Measurements from ENCODE around the gene TXNRD1. TPM values are rescaled to one million over a fixed set of nuclear protein-coding genes. Genes with fewer than 3 reads are reported as not detected.

TXNRD1 gene
- total RNA-seq, 2 experiments from 2014 or later, result 82.7 to 82.8 TPM

DNA sequence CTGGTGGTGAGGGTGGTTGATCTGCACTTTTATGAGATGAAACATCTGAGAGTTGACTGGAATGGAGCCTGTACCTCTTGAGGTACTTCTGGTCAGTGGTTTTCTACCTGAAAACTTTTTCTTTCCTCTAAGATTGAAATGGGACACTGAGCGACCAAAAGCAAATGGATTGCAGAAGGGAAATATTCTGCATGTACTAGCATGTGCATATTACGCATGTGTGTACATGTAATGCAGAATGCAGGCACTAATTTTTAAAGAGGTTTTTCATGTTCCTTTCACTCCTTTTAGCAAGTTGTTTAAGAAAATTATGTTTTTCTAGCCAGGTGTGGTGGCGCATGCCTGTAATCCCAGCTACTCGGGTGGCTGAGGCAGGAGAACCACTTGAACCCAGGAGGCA lies 59.2 kb downstream of the TXNRD1 start:
- ChIA-PET CTCF (no interaction called here), POLR2A (no interaction called here)
- intact Hi-C loops (cut with micrococcal nuclease), result no loop called here
- Mint-ChIP-seq H3K36me3 (no peaks in the 10 kb centered on the region), H3K4me3 (no peak overlapping the region), H3K9me3 (no peaks in the 10 kb centered on the region), H3K27ac (no peak overlapping the region), H3K4me1 (ENCODE audit: low read depth) (peaks cover 7% of the 10 kb centered on the region), H3K27me3 (no peaks in the 10 kb centered on the region)
- DNase-seq, result no peak

DNA sequence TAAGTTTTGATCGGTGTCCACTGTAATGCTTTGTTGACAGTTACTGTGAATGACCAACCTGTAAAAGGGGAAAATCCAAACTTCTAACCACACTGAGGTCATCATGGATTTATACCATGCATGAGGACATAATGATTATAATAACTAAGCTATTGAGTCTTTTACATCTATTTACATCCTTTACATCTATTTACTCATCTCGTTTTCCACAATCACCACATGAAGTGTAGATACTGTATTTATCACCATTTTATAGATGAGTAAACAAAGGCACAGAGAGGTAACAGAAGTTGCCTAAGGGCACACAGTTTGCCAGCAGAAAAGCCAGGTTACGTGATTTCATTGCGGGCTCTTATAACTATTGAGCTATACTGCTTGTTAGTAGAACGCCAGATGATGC lies 60.1 kb downstream of the TXNRD1 start:
- Mint-ChIP-seq H3K4me3 (no peak overlapping the region), H3K27me3 (peaks cover 3% of the 10 kb centered on the region), H3K27ac (no peak overlapping the region), H3K9me3 (no peaks in the 10 kb centered on the region), H3K36me3 (no peaks in the 10 kb centered on the region), H3K4me1 (ENCODE audit: low read depth) (peaks cover 7% of the 10 kb centered on the region)
- ChIA-PET POLR2A (interaction anchor here (1.0 kb wide), 1 partner anchor 11 kb away, joined by 4 read pairs; no protein-coding TSS in a partner anchor), CTCF (interaction anchor here (1.2 to 1.7 kb wide), 3 partner anchors 9 to 11 kb away, joined by 3 to 5 read pairs (median 4); no protein-coding TSS in a partner anchor)
- no peak for DNase-seq
- intact Hi-C loops (cut with micrococcal nuclease), result no loop called here

DNA sequence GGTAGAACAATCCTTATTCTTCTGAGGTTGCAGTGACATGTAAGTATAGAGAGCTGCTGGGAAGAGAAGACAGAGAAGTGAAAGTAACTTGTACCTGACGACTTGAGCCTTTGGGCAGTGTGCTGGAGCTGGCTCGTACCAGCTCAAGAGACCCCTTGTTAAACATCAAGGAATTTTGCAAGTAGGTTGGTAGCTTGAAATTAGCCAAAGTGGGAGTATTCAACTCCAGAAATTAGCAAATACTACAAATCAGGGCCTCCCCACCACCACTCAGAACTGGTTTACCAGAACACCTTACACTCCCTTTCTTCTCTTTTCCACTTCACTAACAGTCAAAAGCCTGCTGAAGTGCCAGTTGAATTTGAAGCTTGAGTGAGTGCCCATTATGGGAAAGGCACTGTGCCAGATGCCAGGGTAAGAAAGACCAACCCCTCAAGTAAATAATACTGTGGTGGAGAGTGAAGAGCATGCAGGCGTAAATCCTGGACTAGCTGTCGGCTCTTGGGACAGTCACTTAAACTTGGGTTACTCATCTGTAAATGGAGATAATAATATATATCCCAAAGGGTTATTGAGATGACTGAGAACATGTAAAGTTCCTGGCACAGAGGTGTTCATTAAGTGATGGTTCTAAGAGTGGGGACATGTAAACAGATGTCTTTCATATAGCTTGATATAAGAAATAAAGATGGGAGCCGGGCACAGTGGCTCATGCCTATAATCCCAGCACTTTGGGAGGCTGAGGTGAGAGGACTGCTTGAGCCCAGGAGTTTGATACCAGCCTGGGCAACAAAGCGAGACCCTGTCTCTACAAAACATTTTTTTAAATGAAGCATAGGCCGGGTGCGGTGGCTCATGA lies 60.9 kb downstream of the TXNRD1 start:
- DNase-seq, result no peak
- ChIA-PET CTCF (interaction anchor here (0.9 to 1.7 kb wide), 5 partner anchors 8 to 23 kb away, joined by 3 to 5 read pairs (median 3); no protein-coding TSS in a partner anchor), POLR2A (interaction anchor here (0.7 to 1.0 kb wide), 2 partner anchors 10 kb away, joined by 3 to 4 read pairs; no protein-coding TSS in a partner anchor)
- Mint-ChIP-seq H3K9me3 (no peaks in the 10 kb centered on the region), H3K4me3 (peak overlapping the region; percentile 45), H3K4me1 (ENCODE audit: low read depth) (peaks cover 9% of the 10 kb centered on the region), H3K27me3 (peaks cover 6% of the 10 kb centered on the region), H3K36me3 (no peaks in the 10 kb centered on the region), H3K27ac (no peak overlapping the region)
- intact Hi-C loops (cut with micrococcal nuclease), result no loop called here

DNA sequence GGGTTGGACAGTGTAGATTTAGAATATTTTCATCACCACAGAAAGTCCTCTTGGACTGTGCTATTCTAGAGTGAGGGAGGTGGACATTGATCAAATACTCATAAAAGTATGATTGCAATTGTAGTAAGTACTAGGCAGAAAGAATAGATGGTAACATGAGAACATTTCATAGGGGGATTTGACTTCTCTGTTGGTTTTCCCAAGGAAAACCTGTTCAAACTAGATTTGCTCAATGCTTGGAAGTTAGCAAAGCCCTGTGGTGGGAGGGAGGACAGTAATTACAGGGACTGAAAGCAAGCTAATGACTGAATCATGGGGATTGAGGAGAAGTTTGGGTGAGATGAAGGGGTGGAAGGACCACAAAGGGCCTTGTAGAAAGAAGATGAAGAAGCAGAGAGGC lies 63.6 kb downstream of the TXNRD1 start:
- H3K4me3 Mint-ChIP-seq, result no peak overlapping the region
- peaks cover 9% of the 10 kb centered on the region for H3K4me1 Mint-ChIP-seq (ENCODE audit: low read depth)
- H3K36me3 Mint-ChIP-seq, result no peaks in the 10 kb centered on the region
- CTCF ChIA-PET, result interaction anchor here (0.6 kb wide), 1 partner anchor 24 kb away, joined by 4 read pairs; no protein-coding TSS in a partner anchor
- POLR2A ChIA-PET, result no interaction called here
- no peak overlapping the region for H3K27ac Mint-ChIP-seq
- intact Hi-C loops (cut with micrococcal nuclease), result no loop called here
- no peak for DNase-seq
- H3K27me3 Mint-ChIP-seq, result peaks cover 6% of the 10 kb centered on the region
- no peaks in the 10 kb centered on the region for H3K9me3 Mint-ChIP-seq

DNA sequence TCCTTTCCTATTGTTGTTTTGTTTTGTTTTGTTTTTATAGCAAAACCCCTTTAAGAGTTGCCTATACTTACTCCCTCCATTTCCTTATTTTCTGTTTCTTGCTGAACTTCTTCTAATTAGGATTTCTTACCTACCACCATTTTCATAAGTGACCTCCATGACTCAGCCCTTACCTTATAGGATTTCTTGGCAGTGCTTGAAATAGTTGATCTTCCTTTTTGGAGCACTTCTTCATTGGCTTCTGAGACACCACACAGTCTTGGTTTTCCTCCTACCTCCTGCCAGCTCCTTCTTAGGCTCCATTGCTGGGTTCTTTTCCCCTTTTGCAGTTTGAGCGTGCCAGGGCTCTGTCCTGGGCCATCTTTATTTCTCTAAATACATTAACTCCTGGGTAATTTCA lies 64.5 kb downstream of the TXNRD1 start:
- Mint-ChIP-seq H3K27ac (no peak overlapping the region), H3K4me3 (no peak overlapping the region), H3K36me3 (no peaks in the 10 kb centered on the region), H3K4me1 (ENCODE audit: low read depth) (peaks cover 11% of the 10 kb centered on the region), H3K27me3 (peaks cover 6% of the 10 kb centered on the region), H3K9me3 (no peaks in the 10 kb centered on the region)
- DNase-seq, result no peak
- intact Hi-C loops (cut with micrococcal nuclease), result no loop called here
- ChIA-PET CTCF (interaction anchor here (0.6 kb wide), 1 partner anchor 23 kb away, joined by 4 read pairs; no protein-coding TSS in a partner anchor), POLR2A (no interaction called here)

DNA sequence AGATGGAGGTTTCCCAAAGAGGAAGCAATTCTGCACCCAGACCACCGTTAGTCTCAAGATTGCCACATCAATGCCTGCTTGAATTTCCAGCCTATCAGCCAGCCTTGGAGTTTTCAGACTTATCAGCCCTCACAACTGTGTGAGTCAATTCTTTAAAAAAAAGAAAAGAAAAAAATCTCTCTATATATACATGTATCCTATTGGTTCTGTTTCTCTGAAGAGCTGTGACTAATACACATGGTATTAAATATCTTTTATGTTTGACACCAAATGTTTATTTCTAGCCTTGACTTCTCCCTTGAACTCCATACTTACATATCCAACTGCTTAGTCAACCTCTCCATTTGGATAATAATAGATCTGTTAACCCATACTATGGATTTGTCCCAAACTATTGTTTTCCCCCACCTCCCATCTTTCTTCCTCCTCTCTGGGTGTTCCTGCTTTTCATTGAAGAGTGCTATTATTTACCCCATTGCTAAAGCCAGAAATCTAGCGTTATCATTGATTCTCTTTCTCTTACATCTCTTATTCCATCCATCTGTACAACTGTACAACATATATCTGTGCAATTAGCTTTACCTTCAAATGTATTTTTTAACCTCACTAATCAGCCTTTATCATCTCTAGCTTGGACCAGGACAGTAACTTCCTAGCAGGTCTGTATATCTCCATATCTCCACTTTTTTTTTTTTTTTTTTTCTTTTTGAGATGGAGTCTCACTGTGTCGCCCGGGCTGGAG lies 65.3 kb downstream of the TXNRD1 start:
- CTCF ChIA-PET, result no interaction called here

DNA sequence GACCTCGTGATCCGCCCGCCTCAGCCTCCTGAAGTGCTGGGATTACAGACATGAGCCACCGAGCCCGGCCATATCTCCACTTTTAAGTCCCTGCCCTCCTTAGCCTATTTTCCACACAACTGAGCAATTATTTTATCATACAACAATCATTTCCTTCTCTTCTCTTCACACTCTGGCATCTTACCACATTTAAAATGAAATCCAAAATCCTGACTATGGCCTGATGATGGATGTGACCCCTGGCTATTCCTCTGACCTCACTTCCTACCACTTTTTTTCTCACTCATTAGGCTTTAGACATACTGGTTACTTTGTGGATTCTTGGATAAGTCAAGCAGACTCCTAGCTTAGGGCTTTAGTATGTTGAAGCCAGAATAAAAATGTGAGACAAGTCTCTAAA lies 66.1 kb downstream of the TXNRD1 start:
- H3K9me3 Mint-ChIP-seq, result no peaks in the 10 kb centered on the region
- POLR2A ChIA-PET, result no interaction called here
- no peaks in the 10 kb centered on the region for H3K36me3 Mint-ChIP-seq
- CTCF ChIA-PET, result no interaction called here
- H3K4me3 Mint-ChIP-seq, result no peak overlapping the region
- peaks cover 17% of the 10 kb centered on the region for H3K4me1 Mint-ChIP-seq (ENCODE audit: low read depth)
- H3K27ac Mint-ChIP-seq, result no peak overlapping the region
- intact Hi-C loops (cut with micrococcal nuclease), result no loop called here
- peaks cover 6% of the 10 kb centered on the region for H3K27me3 Mint-ChIP-seq
- DNase-seq, result no peak

More for the DNA sequence above, 65.3 kb downstream of the TXNRD1 start:
- H3K36me3 Mint-ChIP-seq, result no peaks in the 10 kb centered on the region
- peaks cover 16% of the 10 kb centered on the region for H3K4me1 Mint-ChIP-seq (ENCODE audit: low read depth)
- intact Hi-C loops (cut with micrococcal nuclease), result no loop called here
- no peaks in the 10 kb centered on the region for H3K9me3 Mint-ChIP-seq
- no peak overlapping the region for H3K27ac Mint-ChIP-seq
- H3K27me3 Mint-ChIP-seq, result peaks cover 6% of the 10 kb centered on the region
- no peak overlapping the region for H3K4me3 Mint-ChIP-seq
- DNase-seq, result no peak
- POLR2A ChIA-PET, result no interaction called here

DNA sequence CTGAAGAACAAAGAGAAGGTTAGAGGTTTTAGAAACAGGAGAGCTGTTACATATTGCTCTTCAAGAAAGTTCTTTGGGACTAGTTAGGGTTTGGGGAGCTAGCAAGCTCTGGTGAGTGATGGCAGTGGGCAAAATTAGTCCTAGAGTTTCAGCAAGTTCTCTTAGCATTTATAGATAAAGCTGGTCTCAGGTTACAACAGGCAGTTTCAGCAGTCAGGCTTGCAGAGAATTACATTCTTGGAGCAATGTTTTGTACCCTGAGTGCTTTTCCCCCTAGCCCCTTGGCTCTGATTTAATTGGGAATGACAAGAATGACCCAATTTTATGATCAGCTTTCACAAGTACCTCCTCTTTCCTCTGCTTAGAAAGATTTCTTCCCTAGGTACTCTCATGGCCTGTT lies 66.5 kb downstream of the TXNRD1 start:
- Mint-ChIP-seq H3K27ac (no peak overlapping the region), H3K27me3 (peaks cover 6% of the 10 kb centered on the region), H3K36me3 (peaks cover 3% of the 10 kb centered on the region), H3K9me3 (no peaks in the 10 kb centered on the region), H3K4me3 (no peak overlapping the region), H3K4me1 (ENCODE audit: low read depth) (peaks cover 18% of the 10 kb centered on the region)
- ChIA-PET POLR2A (interaction anchor here (0.7 kb wide), 1 partner anchor 29 kb away, joined by 3 read pairs; no protein-coding TSS in a partner anchor), CTCF (no interaction called here)
- intact Hi-C loops (cut with micrococcal nuclease), result no loop called here
- DNase-seq, result no peak

DNA sequence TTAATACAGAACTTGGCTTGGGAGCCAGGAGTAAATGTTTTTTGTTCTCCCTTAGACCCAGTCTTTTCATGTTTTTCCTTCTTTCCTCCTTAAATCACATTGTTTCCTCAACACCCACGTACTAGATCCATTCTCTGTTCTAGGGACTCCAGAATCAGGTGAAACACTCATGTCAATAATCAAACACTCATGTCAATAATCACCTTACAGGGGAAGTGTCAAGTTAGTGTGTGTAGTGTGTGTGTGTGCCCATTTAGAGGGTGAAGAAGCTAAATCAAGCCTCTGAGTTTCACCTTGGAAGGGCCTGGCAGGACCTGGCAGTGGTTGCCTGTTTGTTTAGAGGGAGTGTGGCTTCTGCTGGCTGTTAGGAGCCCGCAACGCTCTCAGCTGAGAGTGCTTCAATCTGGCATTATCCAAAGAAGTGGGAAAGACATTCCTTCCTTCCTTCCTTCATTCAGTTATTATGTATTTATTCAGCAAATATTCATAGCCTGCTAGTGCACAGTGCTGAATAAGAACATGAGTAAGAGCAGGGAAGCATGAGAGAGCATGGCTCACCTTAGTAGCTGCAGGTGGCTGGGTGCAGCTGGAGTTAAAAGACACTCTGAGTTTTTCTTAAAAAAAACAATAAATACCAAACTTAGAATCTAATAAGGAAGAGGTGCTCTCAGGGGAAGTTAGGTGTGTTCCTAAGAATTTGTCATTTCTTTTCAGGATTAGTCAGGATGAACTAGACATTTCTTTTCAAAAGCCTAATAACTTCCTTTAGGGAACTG lies 70.3 kb downstream of the TXNRD1 start:
- Mint-ChIP-seq H3K36me3 (peaks cover 24% of the 10 kb centered on the region), H3K27ac (peak overlapping the region; percentile 99), H3K4me1 (ENCODE audit: low read depth) (peaks cover 16% of the 10 kb centered on the region), H3K27me3 (peaks cover 2% of the 10 kb centered on the region), H3K4me3 (peak overlapping the region; percentile 98), H3K9me3 (no peaks in the 10 kb centered on the region)
- intact Hi-C loops (cut with micrococcal nuclease), result loop anchor here (1.0 to 5.0 kb wide), 8 partner anchors 71 to 671 kb away; partner anchors contain the start of genes CHST11, HSP90B1, SLC41A2 and TDG
- DNase-seq, result peak; percentile 37
- ChIA-PET CTCF (interaction anchor here (0.7 to 4.8 kb wide), 5 partner anchors 10 to 329 kb away, joined by 3 to 57 read pairs (median 9); partner anchors contain the start of gene TXNRD1), POLR2A (interaction anchor here (0.8 to 3.6 kb wide), 8 partner anchors 9 to 356 kb away, joined by 3 to 46 read pairs (median 8); partner anchors contain the start of genes EID3, HSP90B1, NFYB and TDG)

DNA sequence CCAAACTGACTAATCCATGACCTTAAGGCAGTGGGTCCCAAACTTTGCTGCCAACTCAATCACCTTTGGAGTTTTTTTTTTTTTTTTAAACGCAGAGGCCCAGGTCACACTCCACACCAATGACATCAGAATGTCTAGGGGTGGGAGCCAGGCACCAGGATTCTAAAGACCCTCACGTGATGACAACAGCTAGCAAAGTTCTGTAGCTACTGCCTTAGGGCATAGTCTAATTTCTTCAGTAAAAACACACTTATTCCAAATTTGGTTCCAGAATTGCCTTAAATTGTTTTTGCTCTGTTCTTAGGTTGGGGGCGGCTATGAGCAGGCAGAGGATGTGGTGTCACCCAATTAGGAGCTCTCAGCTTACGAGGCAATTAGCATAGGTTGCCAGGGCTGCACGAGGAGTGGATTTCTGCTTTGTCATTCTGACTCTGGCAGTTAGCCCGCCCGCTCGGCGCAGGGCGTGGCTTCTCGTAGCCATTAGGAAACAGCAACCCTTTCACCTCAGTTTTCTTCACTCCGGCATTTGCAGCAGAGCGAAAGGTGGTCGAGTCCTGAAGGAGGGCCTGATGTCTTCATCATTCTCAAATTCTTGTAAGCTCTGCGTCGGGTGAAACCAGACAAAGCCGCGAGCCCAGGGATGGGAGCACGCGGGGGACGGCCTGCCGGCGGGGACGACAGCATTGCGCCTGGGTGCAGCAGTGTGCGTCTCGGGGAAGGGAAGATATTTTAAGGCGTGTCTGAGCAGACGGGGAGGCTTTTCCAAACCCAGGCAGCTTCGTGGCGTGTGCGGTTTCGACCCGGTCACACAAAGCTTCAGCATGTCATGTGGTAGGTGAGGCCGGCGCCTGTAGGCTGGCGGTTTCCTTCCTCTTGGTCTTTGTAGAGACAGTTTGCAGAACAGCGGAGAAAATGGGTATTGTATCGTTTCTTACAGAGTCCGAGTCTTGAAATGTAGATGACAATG lies 71.2 kb downstream of the TXNRD1 start:
- H3K27me3 Mint-ChIP-seq, result no peaks in the 10 kb centered on the region
- intact Hi-C loops (cut with micrococcal nuclease), result loop anchor here (1.0 to 5.0 kb wide), 10 partner anchors 66 to 671 kb away; partner anchors contain the start of genes CHST11, HCFC2, HSP90B1 and SLC41A2

More for the DNA sequence above, 71.2 kb downstream of the TXNRD1 start:
- peak overlapping the region; percentile 99 for H3K27ac Mint-ChIP-seq
- peak overlapping the region; percentile 98 for H3K4me3 Mint-ChIP-seq
- CTCF ChIA-PET, result interaction anchor here (0.6 to 4.8 kb wide), 13 partner anchors 10 to 330 kb away, joined by 3 to 57 read pairs (median 4); partner anchors contain the start of genes EID3 and TXNRD1
- peak; percentile 94 for DNase-seq
- H3K4me1 Mint-ChIP-seq (ENCODE audit: low read depth), result peaks cover 16% of the 10 kb centered on the region
- POLR2A ChIA-PET, result interaction anchor here (0.7 to 3.6 kb wide), 11 partner anchors 10 to 357 kb away, joined by 3 to 46 read pairs (median 5); partner anchors contain the start of genes CHST11, EID3, HSP90B1 and NFYB
- peaks cover 26% of the 10 kb centered on the region for H3K36me3 Mint-ChIP-seq
- H3K9me3 Mint-ChIP-seq, result no peaks in the 10 kb centered on the region

All from activated CD4-positive, alpha-beta memory T cell treated with anti-CD3 and anti-CD28 coated beads for 36 hours (primary cell).